OCI-M1 (cell line): ENCODE measurements around the gene WNT9A.

ENCODE experiments used
- DNase-seq: peaks from one replicate; lab custom pipeline; 2025; lab: John Stamatoyannopoulos, UW

WNT9A gene

DNA sequence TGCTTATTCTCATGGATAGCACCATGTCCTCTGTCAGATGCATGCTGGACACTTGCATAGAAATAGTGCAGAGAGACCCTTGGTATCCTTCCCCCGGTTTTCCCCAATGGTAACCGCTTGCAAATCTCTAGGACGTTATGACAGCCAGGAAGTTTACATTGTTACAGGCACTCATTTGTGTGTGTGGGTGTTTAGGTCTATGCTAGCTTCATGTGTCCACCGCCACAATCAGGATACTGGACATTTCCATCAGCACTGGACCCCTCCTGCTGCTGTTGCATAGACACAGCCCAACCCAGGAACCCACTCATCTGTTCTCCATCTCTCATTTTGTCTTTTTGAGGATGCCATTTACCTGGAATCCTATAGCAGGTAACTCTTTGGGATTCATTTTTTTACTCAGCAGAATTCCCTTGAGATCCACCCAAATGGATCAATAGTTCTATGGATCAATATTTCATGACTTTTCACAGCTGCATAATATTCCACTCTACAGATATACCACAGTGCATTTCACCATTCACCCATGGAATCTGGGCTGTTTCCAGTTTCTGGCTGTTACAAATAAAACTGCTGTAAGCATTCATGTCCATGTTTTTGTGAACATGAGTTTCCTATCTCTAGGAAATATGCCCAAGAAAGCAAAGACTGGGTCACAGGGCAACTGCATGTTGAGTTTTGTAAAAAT, 6.6 kb upstream of the WNT9A start:
- DNase-seq = no peak

DNA sequence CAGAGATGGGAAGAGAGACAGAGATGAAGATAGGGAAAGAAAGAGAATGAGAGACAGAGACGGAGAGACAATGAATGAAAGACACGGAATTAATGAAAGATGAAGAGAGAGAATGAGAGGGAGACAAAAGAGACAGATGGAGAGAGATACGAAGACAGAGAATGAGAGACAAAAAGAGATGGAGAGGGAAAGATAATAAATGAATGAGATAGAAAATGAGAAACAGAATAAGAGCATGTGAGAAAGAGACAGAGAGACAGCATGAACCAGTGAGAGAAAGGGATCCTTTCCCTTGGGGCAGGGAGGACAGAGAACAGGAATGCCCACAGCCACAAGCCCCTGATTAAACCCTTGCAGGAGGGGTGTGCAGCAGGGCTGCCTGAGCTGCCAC, 5.3 kb upstream of the WNT9A start:
- DNase-seq = no peak

DNA sequence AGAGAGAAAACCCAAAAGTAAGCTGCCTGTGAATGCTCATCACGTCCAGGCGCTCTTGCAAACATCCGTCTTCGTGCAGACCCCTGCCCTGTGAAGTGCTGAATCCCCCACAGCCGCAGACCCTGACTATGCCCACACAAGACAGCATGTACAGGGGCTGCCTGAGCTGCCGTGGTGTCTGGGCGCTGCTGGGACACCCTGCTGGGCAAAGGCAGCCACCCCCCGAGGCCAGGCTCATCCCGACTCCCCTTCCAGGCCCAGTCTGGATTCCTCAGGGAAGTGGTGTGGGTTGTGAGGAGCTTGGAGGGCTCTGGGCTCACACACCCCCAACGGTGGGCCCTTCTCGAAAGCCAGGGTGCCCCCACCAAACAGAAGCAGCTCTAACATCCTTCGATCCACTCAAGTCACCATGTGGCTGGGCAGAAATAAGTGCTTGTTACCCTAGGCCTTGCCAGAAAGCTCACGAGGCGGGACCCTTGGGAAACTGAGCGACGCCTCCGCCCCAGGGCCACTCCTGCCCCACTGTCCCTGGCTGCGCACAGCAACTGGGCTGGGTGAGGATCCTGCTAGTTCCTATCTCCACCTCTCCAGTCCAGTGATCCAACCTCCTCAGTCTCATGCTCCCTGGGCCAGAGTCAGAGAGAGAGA, 4.8 kb upstream of the WNT9A start:
- DNase-seq = no peak

DNA sequence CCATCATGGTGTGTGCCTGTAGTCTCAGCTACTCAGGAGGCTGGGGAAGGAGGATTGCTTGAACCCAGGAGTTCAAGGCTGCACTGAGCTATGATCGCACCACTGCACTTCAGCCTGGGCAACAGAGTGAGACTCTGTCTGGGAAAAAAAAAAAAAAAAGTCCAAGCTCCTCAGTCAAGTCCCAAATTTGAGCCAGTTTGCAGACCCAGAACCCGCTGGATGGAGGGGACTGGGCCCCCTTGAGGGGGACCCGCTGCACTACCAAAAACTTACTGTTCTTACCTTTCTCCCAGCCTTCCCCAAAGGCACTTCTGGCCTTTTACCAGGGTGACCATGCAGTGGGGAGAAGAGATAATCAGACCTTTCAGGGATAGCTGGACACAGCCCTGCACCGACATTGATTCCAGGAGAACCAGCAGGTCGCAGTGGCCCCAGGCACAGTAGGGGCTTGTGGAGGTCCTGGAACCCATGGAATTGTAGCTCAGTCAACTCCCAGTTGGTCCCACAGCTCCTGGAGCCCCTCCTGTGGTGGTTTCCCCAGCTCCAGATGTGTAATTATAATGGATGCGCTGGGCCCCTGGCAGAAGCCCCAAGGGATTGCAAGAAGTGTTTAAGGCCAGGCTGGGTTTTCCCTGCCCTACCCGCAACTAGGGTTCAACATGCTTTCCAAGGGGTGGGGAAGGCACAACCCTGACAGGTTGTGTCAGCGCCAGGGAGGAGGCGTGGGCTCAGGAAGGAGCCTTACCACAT, 4.1 kb upstream of the WNT9A start:
- no peak for DNase-seq

DNA sequence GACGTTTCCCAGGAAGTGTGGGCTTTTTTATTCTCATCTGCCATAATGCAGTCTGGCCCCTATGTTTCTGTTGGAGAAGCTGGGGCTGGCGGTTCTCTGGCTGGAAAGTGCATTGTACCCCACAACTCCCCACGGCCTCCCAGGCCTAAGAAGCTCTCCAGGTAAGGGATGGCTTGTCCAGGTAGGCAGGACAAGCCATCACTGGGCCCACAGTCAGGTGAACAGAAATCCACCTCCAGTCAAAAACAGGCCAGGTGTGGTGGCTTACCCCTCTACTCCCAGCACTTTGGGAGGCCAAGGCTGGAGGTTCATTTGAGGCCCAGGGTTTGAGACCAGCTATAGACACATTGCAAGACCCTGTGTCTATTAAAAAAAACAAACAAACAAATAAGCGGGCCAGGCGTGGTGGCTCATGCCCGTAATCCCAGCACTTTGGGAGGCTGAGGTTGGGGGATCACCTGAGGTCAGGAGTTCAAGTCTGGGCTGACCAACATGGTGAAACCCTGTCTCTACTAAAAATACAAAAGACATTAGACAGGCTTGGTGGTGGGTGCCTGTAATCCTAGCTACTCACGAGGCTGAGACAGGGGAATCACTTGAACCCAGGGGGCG, 3.1 kb upstream of the WNT9A start:
- DNase-seq = no peak

DNA sequence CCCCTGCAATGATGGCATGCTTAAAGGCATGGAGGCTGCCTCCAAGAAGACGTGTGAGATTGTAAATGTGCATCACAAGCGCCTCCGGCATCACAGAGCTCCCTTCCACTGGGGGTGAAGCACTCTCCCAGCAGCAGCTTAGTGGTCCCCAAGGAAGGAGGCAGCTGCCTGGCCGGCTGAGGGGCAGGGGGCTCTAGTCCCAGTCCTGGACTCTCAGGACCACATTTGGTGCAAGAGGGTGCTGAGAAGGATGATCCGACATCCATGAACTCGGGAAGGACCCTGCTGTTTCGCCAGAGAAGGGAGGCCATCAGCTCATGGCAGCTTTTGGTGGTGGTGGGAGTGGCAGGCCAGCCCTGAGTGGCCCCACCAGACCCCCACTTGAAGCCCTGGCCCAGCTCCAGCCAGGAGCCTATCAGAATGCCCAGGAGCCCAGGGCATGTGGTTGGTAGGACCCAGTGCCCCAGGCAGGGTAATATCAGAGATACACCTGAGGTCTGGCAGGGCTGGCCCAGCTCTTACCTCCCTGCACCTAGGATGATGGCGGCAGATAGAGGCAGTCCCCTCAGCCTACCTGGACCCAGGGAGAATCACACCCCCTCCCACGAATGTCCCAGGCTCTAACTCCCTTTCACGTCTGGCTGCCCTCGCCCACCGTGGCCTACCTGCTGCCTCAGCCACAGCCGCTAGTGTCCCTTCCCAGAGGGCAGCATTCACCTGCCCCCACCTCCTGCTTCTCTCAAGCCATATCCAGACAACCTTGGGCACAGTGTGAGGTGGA, 2.4 kb upstream of the WNT9A start:
- no peak for DNase-seq

DNA sequence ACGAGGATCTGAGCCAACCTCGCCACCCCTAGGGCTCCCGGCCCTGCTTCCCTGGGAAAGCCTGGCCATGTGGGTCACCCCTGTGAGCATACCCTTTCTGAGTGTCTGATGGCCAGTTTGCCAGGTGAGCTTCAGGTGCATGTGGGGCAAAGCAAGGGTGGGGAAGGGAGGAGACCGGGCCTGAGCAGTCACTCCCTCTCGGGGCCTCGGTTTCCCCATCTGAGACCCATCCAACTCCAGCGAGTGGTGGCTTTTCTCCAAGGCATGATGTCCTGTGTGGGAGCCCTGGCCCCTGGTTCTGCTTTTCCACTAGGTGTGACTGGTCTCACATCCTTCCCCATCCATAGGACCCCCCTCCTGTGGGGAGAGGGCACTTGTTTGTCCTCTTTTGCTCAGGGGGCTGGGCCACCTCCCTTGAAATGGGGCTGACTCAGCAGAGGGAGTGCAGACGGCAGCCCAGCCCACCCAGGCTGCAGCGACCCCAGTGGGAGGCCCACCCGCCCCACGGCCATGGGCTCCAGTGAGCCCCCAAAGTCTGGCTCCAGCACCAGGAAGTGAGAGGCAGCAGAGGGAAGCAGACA, 1.7 kb upstream of the WNT9A start:
- no peak for DNase-seq

DNA sequence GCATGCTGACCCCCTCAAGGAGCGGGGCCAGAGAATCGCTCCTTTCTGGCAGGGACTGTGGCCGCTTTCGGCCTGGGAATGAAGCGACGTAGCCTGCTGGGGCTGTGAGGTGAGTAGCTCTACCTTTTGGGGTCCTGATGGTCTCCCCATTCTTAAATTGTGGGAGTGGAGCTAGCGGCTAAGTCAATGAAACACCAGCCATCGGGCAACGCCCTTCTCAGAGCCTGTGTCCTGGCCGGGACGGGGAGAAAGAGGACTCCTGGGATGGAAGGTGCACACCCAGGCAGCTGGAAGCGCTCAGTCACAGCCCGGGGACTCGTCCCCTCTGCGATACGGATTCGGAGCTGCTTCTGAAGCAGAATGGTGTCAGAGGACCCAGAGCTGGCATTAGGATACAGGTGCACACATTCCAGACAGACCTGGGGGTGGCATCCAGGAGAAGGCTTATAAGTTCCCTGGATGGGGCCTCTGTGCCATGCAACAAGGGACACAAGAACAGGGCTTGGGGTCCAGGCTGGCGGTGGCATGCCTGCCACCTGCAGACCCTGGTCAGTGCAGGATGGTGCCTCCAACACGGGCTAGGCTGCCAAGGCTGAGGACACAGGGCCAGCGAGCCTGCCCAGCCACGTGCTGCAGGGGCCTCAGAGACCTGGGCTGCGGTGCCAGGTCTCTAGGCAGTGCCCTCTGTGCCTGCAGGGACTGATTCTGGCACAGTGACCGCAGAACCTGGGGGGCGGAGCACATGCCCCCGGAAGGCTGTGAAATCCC, 945 bp upstream of the WNT9A start:
- no peak for DNase-seq

DNA sequence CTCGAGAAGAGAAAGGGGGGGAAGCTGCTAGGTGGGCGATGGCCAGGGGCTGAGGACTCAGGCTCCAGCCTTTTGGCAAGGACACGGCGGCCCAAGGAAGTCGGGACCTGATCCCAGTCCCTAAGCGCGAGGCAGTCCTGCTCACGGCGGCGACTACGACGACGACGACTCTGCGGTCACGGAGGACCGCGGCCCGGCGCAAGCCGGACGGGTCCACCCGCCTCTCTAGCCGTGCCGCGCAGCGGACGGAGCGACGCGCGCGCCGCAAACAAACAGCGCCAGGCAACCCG, 401 bp downstream of the WNT9A start:
- no peak for DNase-seq

DNA sequence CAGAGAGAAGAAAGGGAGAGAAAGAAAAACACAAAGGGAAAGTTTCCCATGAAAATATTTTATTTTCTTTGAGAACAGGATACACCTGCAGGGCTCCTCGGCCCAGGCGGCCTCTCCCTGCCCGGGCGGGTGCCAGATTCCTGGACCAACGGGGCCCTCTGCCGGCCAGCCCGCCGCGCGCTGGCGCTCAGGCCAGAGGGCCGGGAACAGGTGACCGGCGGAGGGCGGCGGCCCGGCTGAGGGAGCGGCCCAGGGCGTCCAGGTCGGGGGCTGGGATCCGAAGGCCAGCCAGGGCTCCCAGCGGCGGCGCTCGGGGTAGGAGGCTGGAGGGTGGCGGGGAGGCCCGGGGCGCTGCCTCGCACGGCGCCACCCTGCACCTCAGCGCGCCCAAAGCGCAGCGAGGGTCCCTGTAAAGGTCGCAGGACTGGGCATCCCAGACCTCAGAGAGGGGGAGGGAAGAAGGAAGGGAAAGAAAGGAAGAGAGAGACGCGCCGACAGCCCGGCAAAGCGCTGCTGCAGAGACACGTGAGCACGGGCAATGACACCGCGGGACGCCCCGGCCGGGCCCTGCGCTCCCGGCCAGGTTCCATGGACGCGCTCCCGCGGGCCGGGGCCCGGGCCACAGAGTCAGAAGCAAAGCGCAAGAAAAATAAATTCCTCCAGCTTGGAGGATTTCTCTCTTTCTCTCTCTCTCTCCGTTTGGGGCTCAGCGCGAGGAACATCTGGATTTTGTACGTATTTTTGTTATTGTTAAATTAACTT, 927 bp downstream of the WNT9A start:
- peak; percentile 67 for DNase-seq

DNA sequence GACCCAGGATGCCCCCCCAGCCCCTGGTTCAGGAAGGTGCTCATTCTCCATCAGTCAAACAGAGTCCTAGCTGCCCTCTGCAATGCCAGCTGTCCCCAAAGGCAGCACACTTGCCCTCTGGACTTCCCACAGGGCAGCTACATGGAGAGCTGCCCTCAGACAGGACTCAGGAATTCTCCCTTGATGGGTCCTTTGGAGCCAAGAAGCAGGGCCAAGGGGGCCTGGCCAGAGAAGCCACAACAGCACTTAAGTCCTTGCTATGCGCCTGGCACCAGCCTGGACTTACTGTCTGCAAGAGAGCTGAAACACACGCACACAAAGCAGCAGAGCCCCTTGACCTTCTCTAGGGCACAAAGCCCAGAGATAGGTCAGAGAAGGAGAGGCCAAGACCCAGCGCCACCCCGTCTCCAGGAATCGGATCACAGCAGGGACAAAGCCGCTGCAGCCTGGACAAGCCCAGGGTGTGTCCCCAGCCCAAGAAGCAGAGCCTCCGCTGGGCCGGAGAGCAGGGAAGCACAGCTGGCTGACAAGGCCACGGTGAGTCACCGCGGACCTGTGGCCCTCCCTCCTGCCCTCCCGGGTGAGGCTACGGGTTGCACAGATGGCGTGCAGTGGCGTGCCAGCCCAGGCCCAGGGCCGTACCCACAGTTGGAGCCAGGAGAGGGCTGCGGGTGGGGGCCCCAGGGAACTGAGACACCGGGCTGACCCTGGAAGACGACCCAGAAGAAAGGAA, 1.7 kb downstream of the WNT9A start:
- DNase-seq = no peak

DNA sequence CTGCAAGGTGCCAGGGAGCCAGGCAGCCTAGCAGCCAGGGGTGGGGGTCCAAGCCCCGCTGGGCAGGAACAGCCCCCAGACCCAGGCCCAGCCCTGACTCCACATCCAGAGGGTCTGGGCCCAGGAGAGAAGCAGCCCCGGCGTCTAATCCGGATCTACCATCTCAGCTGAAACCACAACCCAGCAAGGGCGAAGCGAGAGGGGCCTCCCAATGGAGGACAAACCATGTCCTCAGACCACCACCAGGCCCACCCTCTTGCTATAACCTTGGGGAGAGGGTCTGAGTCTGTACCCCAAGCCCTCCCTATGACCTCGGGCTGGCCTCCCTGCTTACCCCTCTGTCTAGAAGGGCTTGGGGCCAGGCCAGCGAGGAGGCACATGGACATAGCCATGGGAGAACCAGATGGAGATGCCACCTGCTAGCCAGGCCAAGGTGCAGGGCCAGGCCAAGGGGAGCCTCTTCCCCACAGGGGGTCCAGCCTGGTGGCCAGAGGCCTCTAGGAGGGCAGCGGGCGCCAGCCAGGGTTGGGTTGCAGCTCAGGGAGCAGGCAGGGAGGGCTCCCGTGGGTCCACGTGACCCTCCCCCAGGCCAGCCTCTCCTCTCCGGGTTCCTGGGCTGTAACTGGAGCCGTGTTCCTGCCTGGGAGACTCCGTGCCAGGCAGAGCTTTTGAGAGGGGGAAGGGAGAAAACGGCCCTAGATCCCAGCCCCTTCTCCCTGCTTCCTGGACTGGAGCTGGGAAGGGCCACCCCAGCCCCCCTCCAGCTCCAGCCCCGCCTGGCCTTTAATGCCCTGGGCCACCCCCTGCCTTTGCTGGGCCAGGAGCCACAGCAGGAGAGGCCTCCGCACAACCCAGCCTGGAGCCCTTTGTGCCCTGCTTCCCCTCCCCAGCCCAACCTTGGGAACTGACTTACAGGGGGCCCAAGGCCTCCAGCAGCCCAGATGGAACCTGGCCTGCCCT, 2.5 kb downstream of the WNT9A start:
- DNase-seq = no peak

DNA sequence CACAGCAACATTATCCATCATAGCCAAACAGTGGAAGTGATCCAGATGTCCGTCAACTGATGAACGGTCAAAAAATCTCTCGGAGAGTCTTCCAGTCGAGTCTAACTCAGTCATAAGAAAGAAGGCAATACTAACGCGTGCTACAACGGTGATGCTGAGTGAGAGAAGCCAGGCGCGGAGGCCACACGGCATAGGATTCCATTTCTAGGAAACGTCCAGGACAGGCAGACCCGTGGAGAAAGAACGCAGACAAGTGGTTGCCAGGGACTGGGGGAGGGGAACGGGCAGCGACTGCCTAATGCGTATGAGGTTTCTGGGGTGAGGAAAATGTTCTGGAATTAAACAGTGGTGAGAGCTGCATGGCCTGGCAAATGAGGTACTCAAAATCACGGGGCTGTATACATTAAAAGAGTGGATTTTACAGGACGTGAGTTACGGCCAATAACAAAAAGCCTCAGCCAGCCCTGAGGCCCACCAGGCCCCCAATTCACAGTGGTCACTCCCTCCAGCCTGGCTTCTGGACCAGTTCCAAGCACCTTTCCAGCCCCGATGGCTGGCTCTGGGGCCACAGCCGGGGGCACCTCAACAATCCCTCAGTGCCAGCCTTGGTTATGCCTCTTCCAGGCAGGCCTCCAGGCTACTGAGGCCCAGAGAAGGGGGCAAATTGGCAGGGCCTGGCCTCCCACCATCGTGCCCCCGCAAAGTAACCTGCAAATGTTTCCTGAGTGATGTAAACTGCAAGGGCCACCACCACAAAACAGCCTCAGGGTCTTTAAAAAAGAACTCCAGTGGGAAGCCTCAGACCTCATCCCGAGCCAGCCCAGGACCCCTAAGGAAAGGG, 3.4 kb downstream of the WNT9A start:
- DNase-seq = no peak

DNA sequence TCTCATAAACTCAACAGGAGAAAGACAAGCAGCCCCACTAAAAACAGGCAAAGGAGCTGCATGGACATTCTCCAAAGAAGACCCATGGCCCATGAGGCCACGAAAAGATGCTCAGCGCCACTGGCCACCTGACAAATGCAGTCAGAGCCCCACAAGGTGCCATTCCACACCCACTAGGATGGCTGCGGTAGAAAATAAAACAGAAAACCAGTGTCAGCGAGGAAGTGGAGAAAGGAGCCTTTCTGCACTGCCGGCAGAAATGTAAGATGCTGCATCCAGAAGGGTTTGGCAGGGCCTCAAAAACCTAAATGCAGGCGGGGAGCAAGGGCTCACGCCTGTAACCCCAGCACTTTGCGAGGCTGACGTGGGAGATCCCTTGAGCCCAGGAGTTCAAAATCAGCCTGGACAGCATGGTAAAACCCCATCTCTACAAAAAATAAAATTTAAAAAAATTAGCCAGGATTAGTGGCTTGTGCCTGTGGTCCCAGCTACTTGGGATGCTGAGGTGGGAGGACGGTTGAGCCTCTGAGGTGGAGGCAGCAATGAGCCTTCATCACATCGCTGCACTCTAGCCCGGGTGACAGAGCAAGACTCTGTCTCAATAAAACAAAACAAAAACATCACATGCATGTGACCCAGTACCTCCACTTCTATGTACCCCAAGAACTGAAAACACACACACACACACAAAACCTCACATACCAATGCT, 4.2 kb downstream of the WNT9A start:
- no peak for DNase-seq

DNA sequence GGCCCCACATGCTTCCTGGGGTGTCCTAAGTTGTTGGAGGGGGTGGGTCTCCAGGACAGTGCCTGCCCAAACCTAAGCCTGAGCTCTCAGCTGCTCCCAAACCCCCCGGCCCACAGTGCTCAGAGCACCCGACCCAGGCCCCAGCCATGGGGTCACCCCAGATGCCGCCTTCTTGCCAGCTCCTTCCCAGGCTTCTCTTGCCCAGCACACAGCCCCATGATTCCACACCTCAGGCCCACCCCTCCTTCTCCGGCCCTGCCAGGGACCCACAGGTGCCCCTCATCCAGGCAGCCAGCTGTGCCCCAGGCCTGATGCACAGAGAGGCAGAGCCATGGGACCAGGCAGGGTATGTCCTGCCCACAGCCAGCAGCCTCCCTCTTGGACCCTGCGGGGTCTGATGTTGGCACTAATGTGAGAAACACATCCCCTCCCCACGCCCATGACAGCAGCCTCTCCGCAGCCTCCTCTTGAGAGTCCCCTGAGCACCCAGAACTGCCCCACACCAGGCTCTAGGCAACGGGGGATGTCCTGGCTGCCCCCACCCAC, 4.9 kb downstream of the WNT9A start:
- DNase-seq = no peak

DNA sequence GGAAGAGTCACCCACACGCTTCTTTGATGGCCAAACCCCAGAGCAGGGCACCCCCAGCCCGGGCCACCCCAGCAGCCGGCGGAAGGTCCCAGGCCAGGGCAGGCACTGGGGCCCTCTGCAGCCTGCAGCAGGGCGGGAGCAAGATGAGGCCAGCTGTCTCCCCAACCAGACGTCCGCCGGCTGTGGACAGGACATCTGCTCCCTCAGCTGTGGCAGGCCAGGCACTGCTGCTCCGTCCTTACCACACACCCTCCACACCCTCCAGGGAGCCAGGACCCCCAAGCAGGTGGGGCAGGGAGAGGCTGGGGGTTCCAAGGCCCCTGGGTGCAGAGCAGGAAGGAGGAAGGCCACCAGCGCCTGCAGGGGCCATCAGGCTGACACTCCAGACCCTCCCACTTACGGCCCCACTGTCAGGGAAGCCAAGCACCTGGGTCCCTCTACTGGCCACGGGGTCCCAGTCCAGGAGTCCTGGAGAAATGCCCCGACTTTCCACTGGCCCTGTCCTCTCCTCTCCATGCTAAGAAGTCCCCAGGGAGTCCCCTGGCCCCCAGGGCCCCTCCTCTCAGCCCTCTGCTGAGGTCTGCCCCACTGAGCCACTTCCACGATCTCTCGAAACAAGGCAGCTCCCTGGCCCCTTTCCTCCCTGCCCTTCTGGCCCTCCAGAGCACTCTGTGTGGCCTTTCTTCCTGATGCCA, 5.6 kb downstream of the WNT9A start:
- peak; percentile 17 for DNase-seq
